Dedifferentiated amniotic fluid mesenchymal stem cell (primary cell): Measurements from ENCODE around the gene TLR3.
"Not testable (repeated sequence)": the region's sequence is repeated elsewhere in the genome, so short reads cannot be mapped to it uniquely, and the experiment has no call there.

Experiments used
- DNase-seq: peaks from one replicate; pipeline ENCODE4 v3.0.0-alpha.2; 2016; ENCODE audit errors: extremely low spot score

TLR3 gene

GRCh38 chr4:186068581-186069348 lies at the start of gene TLR3:
Gene TLR3 (plus strand): TSS chr4:186069156. CDS start chr4:186076620, 7,464 bp downstream.
- DNase-seq: peak; percentile 57

- no peak for DNase-seq
Observed at GRCh38 chr4:186019269-186019668, 49.7 kb upstream of the TLR3 start.

- DNase-seq: no peak
Observed at GRCh38 chr4:186020106-186020792, 48.7 kb upstream of the TLR3 start.

DNA sequence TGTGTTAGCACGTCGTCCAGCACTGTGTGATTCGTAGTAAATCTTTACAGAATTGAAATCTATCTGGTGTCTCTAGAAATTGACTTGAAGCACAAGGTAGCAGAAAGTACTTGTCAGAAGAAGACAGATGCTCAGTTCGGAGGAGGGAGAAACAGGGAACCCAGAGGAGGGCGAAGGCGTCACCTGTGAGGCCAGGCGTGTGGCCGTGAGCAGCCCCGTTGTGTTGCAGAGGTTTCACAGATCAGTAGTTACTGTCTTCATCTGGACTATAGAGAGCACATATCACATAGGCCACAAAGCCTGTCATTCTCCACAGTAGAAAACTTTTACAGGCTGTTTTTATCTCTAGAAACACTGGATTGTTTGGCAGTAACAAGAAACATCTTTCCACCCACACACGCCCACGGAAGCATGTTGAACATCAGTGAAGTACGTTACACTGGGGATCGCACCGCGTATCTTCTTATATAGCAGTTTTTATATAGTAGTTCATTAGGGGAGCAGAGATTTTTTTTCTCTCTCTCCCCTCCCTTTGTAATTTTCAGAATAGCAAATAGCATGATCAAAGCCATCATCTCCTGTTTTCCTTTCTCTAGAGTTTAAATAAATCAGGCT lies 48.1 kb upstream of the TLR3 start:
- DNase-seq: no peak

GRCh38 chr4:186021461-186022167 lies 47.3 kb upstream of the TLR3 start:
- no peak for DNase-seq

- DNase-seq: no peak
Observed at GRCh38 chr4:186023975-186024374, 45.0 kb upstream of the TLR3 start.

- no peak for DNase-seq
Observed at GRCh38 chr4:186024637-186025407, 44.1 kb upstream of the TLR3 start.

DNA sequence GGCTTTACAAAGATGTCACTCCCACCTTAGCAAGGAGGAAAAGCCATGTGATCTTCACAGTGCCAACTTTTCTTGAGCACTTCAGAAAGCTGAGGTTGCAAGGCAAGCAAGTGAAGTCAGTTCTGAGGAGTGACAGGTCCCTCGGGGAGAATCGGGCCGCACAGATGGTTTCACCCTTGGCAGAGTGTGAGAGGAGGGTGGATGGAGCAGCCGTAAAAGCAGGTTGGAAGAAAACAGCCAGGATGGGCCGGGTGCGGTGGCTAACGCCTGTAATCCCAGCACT lies 43.6 kb upstream of the TLR3 start:
- no peak for DNase-seq

DNA sequence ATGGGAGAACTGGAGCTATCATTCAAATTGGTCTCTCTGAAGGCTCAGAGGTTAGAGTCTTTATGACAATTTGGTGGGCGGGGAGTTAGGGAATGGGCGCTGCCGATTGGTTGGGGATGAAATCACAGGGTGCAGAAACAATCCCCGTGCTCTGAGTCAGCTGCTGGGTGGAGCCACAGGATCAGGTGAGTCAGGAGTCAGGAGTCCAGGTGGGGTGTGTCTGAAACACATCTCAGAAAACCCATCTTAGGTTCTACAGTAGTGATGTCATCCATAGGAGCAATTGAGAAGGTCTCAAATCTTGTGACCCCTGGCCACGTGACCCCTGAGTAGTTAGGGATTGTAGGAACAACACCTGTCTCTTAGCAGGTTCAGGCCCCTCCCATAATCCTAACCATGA lies 41.6 kb upstream of the TLR3 start:
- no peak for DNase-seq

- peak; percentile 86 for DNase-seq
Observed at GRCh38 chr4:186029571-186030398, 39.2 kb upstream of the TLR3 start.

- DNase-seq: no peak
Observed at GRCh38 chr4:186030399-186030775, 38.6 kb upstream of the TLR3 start.

- no peak for DNase-seq
Observed at GRCh38 chr4:186030795-186031194, 38.2 kb upstream of the TLR3 start.

GRCh38 chr4:186032259-186032658 lies 36.7 kb upstream of the TLR3 start:
- no peak for DNase-seq

- DNase-seq: no peak
Observed at GRCh38 chr4:186033027-186033426, 35.9 kb upstream of the TLR3 start.

DNA sequence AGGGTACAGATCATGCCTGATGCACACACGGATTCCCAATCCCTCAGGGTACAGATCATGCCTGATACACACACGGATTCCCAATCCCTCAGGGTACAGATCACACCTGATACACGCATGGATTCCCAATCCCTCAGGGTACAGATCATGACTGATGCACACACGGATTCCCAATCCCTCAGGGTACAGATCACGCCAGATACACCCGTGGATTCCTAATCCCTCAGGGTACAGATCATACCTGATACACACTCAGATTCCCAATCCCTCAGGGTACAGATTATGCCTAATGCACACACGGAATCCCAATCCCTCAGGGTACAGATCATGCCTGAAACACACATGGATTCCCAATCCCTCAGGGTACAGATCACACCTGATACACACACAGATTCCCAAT lies 34.3 kb upstream of the TLR3 start:
- not testable (repeated sequence) for DNase-seq

DNA sequence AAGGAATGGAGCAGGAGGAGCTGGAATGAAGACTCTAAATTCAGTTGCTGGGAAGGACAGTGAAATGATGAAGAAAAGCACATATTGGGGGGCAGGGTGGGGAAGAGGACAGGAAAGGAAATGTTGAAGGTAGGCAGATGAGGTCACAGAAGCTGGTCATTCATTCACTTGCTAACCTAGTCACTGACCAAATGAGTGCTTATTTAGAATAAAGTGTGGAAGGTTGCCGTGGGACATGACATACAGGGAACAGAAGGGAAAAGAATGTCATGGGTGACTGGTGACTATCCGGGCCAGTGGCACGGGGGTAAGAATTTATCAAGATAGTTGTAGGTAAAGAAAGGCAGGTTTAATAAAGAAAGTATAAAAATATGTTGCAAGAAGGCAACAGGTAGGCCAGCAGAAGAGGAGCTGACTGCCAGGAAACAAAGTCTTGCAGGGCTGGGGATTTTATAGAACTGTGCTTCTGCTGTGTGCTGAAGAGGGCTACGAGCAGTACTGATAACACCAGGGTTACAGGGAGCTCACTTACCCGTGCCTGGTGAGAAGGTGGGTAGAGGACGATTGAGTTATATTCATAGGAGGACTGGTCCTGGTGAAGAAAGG lies 31.9 kb upstream of the TLR3 start:
- DNase-seq: no peak

- DNase-seq: peak; percentile 70
Observed at GRCh38 chr4:186037692-186038658, 31.0 kb upstream of the TLR3 start.

DNA sequence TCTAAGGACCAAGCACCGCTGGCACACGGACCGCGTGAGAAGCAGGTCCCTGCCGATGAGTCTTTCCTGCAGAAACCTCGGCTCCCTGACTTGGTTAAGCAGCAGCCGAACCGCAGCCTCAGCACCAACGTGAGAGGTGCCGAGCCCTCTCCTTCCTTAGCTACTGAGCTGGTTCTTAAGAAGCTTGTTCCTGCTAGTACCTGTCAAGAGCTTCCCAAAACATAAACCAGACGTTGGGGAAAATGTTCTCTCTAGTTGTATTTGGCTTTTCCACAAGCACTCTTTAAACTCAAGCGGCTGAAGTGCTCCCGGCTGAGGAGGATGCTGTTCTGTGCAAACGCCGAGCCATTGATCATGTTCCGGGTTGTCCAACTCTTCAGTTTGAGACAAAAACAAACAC lies 29.3 kb upstream of the TLR3 start:
- no peak for DNase-seq

- DNase-seq: no peak
Observed at GRCh38 chr4:186040316-186040715, 28.6 kb upstream of the TLR3 start.
